ENCODE data around the gene HDAC4.

HDAC4 gene

GRCh38 chr2:239097428-239097696 is 303.5 kb downstream of the HDAC4 start:
- H3K9me2 ChIP-seq (replicated peaks; ENCODE audit: insufficient read depth, low read length), result no peaks in the 10 kb centered on the region
- no peak overlapping the region for H3K27ac ChIP-seq (ENCODE audit: low read depth, low read length)
- H3K36me3 ChIP-seq (ENCODE audit: low read length), result no peaks in the 10 kb centered on the region
- H3K4me3 ChIP-seq (ENCODE audit: insufficient read depth, low read length, poor library complexity, severe bottlenecking), result no peak overlapping the region
- no peaks in the 10 kb centered on the region for H3K79me2 ChIP-seq (ENCODE audit: insufficient read depth, low read length)
- TF ChIP-seq, protein P1, sequence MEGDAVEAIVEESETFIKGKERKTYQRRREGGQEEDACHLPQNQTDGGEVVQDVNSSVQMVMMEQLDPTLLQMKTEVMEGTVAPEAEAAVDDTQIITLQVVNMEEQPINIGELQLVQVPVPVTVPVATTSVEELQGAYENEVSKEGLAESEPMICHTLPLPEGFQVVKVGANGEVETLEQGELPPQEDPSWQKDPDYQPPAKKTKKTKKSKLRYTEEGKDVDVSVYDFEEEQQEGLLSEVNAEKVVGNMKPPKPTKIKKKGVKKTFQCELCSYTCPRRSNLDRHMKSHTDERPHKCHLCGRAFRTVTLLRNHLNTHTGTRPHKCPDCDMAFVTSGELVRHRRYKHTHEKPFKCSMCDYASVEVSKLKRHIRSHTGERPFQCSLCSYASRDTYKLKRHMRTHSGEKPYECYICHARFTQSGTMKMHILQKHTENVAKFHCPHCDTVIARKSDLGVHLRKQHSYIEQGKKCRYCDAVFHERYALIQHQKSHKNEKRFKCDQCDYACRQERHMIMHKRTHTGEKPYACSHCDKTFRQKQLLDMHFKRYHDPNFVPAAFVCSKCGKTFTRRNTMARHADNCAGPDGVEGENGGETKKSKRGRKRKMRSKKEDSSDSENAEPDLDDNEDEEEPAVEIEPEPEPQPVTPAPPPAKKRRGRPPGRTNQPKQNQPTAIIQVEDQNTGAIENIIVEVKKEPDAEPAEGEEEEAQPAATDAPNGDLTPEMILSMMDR (IDR thresholded peaks at IDR 0.05; ENCODE audit: insufficient read depth, low read length, poor library complexity, severe bottlenecking), result no peak
- TF ChIP-seq EZH2phosphoT487 (conservative IDR thresholded peaks at IDR 0.05; ENCODE audit: low read length), result no peak
- no peak overlapping the region for H3K4me2 ChIP-seq (ENCODE audit: low read depth, low read length, poor library complexity, severe bottlenecking)
- H3K9me3 ChIP-seq (ENCODE audit: insufficient read depth, low read length), result no peaks in the 10 kb centered on the region
- no peaks in the 10 kb centered on the region for H4K20me1 ChIP-seq (ENCODE audit: low read depth, low read length)
- H3F3A ChIP-seq (ENCODE audit: insufficient read depth), result no peaks in the 10 kb centered on the region
- H3K9ac ChIP-seq (ENCODE audit: low read length), result no peak overlapping the region
- H2AFZ ChIP-seq (ENCODE audit: low read depth, low read length, severe bottlenecking), result no peak overlapping the region
- H3K27me3 ChIP-seq (ENCODE audit: low read length), result no peaks in the 10 kb centered on the region

GRCh38 chr2:239096676-239097427 is 304.0 kb downstream of the HDAC4 start:
- H3K9me3 ChIP-seq (ENCODE audit: insufficient read depth, low read length), result no peaks in the 10 kb centered on the region
- no peaks in the 10 kb centered on the region for H3K27me3 ChIP-seq (ENCODE audit: low read length)
- no peak overlapping the region for H3K4me3 ChIP-seq (ENCODE audit: insufficient read depth, low read length, poor library complexity, severe bottlenecking)
- no peaks in the 10 kb centered on the region for H3K36me3 ChIP-seq (ENCODE audit: low read length)
- no peaks in the 10 kb centered on the region for H3F3A ChIP-seq (ENCODE audit: insufficient read depth)
- no peak overlapping the region for H3K4me2 ChIP-seq (ENCODE audit: low read depth, low read length, poor library complexity, severe bottlenecking)
- no peak overlapping the region for H2AFZ ChIP-seq (ENCODE audit: low read depth, low read length, severe bottlenecking)
- TF ChIP-seq, protein P1 (IDR thresholded peaks at IDR 0.05; ENCODE audit: insufficient read depth, low read length, poor library complexity, severe bottlenecking), result no peak
- no peak for TF ChIP-seq EZH2phosphoT487 (conservative IDR thresholded peaks at IDR 0.05; ENCODE audit: low read length)
- H3K79me2 ChIP-seq (ENCODE audit: insufficient read depth, low read length), result no peaks in the 10 kb centered on the region
- H3K27ac ChIP-seq (ENCODE audit: low read depth, low read length), result no peak overlapping the region
- no peaks in the 10 kb centered on the region for H4K20me1 ChIP-seq (ENCODE audit: low read depth, low read length)
- no peak overlapping the region for H3K9ac ChIP-seq (ENCODE audit: low read length)
- H3K9me2 ChIP-seq (replicated peaks; ENCODE audit: insufficient read depth, low read length), result no peaks in the 10 kb centered on the region

DNA sequence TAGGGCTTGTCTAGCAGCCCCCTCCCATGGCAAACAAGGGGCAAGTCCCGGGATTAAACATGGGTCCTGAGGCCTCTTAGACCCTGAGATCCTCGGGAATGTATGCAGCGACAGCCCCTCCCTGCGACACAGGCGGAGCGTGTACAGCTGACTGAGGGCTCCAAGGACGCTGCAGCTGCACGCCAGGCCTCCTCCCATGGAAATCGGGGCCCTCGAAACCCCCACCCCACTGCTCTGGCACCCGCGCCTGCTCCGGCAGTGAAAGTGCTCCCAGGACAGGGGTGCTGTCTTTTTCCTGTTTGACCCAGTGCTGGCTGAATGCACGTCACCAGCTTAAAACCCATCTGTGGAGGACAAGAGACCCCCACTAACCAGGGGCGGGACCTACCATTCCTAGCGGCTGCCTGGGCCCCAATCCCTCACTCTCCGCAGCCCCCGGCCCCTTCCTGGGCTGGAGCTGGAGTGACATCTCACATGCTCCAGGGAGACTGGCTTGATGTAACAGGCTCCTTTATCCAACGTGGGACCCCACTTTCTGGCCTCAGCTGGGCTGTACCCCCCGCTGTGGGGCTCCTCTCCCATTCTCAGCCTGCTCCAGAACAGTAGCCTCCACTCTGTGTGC is 305.2 kb downstream of the HDAC4 start:
- Histone ChIP-seq H3K27me3 (ENCODE audit: low read length) (no peaks in the 10 kb centered on the region), H3F3A (ENCODE audit: insufficient read depth) (no peaks in the 10 kb centered on the region), H3K9me3 (ENCODE audit: insufficient read depth, low read length) (no peaks in the 10 kb centered on the region), H3K4me2 (ENCODE audit: low read depth, low read length, poor library complexity, severe bottlenecking) (no peak overlapping the region), H2AFZ (ENCODE audit: low read depth, low read length, severe bottlenecking) (no peak overlapping the region), H3K9ac (ENCODE audit: low read length) (no peak overlapping the region), H3K4me3 (ENCODE audit: insufficient read depth, low read length, poor library complexity, severe bottlenecking) (no peak overlapping the region), H3K9me2 (replicated peaks; ENCODE audit: insufficient read depth, low read length) (no peaks in the 10 kb centered on the region), H3K79me2 (ENCODE audit: insufficient read depth, low read length) (no peaks in the 10 kb centered on the region), H3K36me3 (ENCODE audit: low read length) (no peaks in the 10 kb centered on the region), H3K27ac (ENCODE audit: low read depth, low read length) (no peak overlapping the region), H4K20me1 (ENCODE audit: low read depth, low read length) (no peaks in the 10 kb centered on the region)
- no peak for TF ChIP-seq EZH2phosphoT487 (conservative IDR thresholded peaks at IDR 0.05; ENCODE audit: low read length)
- TF ChIP-seq, protein P1 (IDR thresholded peaks at IDR 0.05; ENCODE audit: insufficient read depth, low read length, poor library complexity, severe bottlenecking), result no peak
